ENCODE measurements around the gene DBP.

DBP gene

DNA sequence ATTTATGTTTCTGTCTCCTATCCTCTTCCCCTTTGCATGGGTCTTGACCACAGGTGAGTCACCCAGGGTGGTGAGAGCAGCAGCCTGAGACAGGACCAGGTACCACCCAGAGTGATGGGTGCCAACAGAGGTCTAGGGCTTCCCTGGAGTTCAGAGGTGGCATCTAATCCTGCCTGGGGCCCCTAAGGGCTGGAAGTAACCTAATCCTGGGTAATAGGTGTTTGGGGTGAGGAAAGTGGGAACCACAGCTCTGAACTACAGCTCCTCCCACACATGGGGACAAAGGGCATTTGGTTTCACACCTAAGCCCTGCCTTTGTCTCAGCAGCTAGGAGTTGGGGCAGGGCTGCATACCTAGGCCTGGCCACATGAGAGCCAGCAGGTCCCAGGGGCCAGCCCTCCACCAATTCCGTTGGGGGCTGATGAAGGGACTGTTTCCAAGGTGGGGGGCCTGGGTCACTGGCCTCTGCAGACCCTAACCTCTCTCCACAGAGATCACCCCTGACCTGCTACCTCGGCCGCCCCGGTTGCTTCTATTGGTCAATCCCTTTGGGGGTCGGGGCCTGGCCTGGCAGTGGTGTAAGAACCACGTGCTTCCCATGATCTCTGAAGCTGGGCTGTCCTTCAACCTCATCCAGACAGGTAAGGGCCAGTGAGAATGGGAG, 9.8 kb downstream of the DBP start:
- no peak for DNase-seq

DNA sequence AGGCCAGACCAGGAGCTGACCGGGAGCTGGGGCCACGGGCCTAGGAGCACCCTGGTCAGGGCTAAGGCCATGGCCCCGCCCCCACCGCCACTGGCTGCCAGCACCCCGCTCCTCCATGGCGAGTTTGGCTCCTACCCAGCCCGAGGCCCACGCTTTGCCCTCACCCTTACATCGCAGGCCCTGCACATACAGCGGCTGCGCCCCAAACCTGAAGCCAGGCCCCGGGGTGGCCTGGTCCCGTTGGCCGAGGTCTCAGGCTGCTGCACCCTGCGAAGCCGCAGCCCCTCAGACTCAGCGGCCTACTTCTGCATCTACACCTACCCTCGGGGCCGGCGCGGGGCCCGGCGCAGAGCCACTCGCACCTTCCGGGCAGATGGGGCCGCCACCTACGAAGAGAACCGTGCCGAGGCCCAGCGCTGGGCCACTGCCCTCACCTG, 11.3 kb downstream of the DBP start:
- DNase-seq: no peak

- no peak for DNase-seq
Observed at GRCh38 chr19:48624791-48625723, 12.1 kb downstream of the DBP start.

DNA sequence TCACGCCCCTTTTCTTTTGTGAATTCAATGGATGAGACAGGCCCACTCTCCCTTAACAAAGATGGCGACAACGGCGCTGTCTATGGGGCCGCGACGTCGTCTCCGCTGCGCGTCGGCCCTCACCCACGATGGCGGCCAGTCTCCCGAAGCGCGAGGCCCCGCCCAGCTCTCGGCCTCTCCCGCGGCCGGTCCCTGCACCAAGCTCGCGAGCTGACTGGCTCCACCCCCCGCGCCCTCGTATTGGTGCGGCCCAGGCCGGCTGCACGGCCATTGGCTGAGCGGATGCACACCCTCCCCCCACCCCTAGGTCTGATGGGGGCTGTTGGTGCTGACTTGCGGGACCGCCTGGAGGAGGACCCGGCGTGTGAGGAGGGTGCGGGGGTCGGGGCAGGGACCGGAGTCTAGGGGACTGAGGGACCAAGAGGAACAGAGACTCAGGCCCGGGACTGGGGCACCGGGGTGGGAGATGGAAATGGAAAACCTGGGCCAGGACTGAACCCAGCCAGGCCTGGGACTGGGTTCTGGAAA, 13.0 kb downstream of the DBP start:
- peak; percentile 89 for DNase-seq

DNA sequence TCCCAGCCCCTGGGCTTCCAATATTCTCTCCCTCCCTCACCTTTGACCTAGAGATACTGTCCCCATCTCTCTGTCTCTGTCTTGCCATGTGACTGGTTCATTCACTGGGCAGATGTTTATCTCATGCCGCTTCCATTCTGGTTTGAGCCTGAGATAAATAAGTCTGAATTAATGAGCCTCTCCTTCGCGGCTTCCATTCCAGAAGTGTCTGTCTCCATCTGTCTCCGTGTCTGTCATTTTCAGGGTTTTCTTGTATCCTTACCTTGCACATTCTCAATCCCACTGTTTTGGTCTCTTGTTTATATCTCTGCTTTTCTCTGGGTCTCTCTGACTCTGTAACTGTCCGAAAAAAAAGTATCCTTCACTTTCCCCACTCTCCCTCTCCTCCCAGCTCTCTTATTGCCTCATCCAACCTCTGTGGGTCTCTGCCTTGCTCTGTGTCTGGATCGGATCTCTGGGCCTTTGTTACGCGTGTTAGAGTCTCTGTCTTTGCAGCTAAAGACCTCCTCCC, 13.6 kb downstream of the DBP start:
- no peak for DNase-seq

DNA sequence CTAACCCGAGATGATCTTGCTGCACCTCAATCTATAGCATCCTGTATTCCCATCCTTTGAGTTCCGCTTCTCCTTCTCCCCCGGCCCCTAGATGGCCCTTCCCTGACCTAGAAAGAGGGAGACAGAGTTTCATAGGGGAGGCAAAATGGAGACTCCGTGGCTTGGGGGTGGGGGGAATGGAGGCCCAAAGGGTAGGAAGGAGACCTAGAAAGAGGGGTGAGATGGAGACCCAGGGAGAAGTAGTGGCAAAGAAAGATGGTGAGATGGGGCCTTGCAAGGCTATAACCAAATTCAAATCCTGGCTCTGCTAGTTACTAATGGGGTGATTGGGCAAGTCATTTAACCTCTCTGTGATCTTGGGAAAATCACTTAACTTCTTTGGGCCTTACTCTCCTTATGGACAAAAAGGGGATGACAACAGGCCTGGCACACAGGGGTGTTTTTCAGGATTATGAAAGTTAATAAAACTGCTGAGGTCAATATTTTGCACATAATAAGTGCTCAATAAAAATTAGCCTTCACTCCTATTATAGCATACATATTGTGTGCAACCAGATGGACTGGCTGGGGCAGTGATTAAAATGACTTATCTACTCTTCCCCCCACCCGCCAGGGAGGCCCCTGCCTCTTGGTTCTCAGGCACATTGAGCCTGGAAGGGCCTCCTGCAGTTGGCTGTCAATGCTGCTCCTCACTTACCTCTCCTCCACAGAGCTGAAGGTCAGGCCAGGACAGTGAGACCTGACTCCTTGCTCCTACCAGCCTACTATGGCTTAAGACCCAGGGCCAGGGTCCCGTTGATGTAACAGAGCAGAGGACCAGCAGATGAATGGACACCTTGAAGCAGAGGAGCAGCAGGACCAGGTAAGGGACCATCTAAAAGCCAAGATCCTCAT, 17.2 kb downstream of the DBP start:
- no peak for DNase-seq

DNA sequence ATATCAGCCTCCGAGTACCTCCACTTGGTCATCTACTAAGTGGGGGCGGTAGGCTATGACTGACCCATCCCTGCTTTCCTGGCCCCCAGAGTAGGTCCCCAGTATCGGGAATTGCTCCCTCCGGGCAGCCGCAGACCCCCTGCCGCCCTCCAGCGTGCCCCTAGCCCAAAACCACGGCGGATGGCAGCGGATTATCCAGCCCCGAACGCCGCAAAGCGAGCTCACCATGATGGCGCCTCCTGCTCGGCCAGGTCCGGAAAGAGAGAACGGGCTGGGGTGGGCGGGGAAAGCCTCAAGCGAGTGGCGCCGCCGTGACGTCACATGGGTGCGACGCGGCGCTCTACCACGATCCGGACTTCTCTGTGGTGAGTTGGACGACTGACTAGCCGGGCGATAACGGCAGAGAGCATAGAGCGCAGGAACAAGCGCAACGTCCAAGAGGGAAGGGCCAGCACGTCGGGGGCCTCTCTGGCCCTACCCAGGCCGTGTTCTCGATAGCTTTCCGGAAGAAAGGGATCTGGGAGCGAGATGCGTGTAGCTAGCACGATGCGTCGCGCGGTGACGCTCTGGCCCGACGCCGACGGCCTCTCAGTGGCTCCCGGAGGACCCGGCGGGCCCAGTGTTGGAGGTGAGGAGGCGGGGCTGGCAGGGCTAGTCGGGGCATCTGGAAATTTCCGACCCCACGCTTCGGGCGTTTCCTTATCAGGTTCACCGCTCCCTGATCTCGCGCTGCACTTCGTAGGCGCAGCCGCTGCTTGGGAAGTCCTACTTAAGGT, 18.1 kb downstream of the DBP start, which contains the start of the genes RPL18 and SPHK2:
TSS of gene RPL18 (minus strand) at position 263 of the 776 bp plus-strand sequence. CDS start at position 228, 35 bp downstream.
TSS of gene SPHK2 (plus strand) at position 591 of the 776 bp plus-strand sequence. CDS start 1,009 bp downstream, outside the sequence.
- DNase-seq: peak; percentile 95

- no peak for DNase-seq
Observed at GRCh38 chr19:48618278-48618915, 18.8 kb downstream of the DBP start.

GRCh38 chr19:48617146-48617937, 19.8 kb downstream of the DBP start:
- DNase-seq: no peak

- no peak for DNase-seq
Observed at GRCh38 chr19:48616491-48617056, 20.6 kb downstream of the DBP start.

GRCh38 chr19:48616041-48616436, 21.1 kb downstream of the DBP start:
- no peak for DNase-seq

GRCh38 chr19:48615231-48616040, 21.7 kb downstream of the DBP start:
- no peak for DNase-seq

GRCh38 chr19:48614436-48615230, 22.5 kb downstream of the DBP start, which contains the start of gene FAM83E:
Gene FAM83E (minus strand): TSS chr19:48615076. CDS start chr19:48613372, 1,704 bp downstream.
- no peak for DNase-seq

GRCh38 chr19:48613852-48614435, 23.2 kb downstream of the DBP start:
- no peak for DNase-seq

DNA sequence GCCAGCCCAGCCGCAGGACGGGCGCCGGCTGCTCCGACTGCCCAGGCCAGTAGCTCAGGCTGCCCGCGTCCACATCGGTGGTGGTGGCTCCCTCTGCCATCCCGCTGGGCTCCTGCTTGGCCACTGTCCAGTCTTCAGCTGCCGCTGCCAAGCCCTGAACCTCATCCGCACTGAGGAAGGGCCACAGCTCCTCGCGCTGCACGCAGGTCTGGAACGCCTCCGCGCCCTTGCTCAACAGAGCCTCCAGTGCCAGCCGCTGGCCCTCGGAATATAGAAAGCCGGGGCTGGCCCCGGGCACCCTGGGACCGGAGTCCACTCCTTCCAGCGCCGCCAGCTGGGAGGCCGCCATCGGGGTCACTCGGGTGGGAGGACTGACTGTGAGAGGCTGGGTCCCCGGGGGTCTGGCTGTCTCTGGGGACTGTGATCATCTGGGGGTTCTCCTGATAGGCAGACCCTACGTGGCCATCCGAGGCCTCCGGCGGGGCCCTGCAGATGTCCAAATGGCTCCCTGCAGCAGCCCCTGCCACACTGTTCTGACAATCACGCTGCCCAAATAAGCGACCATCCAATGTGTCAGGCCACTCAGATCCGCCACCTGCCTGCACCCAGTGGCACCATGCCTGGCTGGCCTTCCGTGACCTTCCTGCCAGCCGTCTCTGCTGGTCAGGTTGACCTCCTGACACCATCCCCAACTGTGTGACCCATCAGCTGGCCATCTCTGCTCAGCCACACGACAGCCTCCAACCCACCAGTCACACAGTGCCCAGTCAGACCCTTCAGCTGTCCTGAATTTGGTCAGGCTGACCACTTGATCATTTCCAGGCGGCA, 23.9 kb downstream of the DBP start:
- DNase-seq: no peak

DNA sequence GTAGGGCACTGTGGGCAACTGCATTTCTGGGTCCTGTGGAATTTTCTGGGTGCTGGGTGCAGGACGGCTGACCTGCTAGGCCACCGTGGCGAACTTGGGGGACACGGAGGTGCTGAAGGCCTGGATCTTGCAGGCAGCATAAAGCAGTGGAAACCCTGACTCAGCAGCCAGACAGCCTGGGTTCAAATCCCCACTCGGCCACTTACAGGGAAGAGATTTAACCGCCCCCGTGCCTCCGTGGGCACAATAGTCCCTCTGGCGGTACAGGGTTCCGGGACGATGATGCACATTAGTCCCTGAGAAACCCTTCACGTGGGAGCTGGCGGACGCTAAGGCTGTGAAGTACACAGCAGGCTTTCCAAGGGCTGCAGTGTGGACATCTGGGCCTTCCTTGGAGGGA, 25.3 kb downstream of the DBP start:
- no peak for DNase-seq

Measured in central memory CD4-positive, alpha-beta T cell (primary cell).